LNCAP (cell line): ENCODE data around the gene ATXN2L.

ENCODE experiments used
- TF ChIP-seq, protein P1 (sequence below): fragments of 450-650 bp; IDR thresholded peaks from 2 replicates; pipeline ENCODE4 v1.5.1; 2017; ENCODE audit warnings: mild to moderate bottlenecking

The ATXN2L gene

DNA sequence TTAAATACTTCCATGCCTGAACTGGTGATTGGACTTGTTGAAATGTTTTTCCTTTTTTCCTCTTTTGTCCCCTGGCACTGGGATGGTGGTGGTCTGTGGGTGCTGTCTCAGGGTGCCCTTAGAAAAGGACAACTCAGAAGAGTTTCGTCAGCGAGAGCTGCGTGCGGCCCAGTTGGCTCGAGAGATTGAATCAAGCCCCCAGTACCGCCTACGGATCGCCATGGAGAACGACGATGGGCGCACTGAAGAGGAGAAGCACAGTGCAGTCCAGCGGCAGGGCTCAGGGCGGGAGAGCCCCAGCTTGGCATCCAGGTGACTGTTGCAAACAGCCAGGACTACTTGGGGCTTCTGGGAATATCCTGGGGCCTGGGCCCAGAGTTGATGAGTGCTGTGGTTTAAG is 6.9 kb downstream of the ATXN2L start:
- TF ChIP-seq, protein P1, sequence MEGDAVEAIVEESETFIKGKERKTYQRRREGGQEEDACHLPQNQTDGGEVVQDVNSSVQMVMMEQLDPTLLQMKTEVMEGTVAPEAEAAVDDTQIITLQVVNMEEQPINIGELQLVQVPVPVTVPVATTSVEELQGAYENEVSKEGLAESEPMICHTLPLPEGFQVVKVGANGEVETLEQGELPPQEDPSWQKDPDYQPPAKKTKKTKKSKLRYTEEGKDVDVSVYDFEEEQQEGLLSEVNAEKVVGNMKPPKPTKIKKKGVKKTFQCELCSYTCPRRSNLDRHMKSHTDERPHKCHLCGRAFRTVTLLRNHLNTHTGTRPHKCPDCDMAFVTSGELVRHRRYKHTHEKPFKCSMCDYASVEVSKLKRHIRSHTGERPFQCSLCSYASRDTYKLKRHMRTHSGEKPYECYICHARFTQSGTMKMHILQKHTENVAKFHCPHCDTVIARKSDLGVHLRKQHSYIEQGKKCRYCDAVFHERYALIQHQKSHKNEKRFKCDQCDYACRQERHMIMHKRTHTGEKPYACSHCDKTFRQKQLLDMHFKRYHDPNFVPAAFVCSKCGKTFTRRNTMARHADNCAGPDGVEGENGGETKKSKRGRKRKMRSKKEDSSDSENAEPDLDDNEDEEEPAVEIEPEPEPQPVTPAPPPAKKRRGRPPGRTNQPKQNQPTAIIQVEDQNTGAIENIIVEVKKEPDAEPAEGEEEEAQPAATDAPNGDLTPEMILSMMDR = no peak

GRCh38 chr16:28830531-28830930 is 7.7 kb downstream of the ATXN2L start:
- TF ChIP-seq, protein P1 = no peak

- TF ChIP-seq, protein P1 = no peak
Measured at GRCh38 chr16:28834349-28834748, 11.6 kb downstream of the ATXN2L start.

GRCh38 chr16:28834873-28835863 is 12.4 kb downstream of the ATXN2L start:
- TF ChIP-seq, protein P1 = no peak

DNA sequence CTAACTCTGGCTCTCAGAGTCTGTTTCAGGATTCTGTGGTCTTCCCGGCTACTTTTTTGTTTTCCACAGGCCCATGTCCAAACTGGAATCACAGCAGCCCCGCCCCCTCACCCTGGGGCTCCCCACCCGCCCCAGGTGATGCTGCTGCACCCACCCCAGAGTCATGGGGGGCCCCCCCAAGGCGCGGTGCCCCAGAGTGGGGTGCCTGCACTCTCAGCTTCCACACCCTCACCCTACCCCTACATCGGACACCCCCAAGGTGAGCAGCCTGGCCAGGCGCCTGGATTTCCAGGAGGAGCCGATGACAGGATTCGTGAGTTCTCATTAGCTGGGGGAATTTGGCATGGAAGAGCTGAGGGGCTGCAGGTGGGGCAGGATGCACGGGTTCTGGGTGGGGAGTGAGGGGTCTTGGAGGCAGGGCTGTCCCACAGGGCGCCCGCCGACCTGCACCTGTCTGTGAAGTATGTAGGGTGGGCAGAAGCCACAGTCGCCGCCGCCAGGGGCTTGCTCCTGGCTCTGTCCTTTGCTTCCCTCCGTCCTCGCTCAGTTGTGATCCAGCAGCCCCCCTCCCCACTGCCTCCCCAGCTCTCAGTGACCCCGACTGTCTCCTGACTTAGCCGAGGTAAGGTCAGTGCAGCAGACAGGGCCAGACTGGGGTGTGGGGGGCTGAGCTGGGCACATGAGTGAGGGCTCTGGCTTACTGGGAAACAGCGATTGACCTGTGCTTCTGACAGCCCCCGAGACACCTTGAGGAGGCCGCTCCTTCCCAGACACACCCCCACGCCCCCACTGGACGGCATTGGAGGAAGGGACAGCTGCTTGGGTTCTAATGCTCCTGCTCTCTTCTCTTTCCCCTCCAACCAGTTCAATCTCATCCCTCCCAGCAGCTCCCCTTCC is 13.3 kb downstream of the ATXN2L start:
- TF ChIP-seq, protein P1 = no peak

- TF ChIP-seq, protein P1 = no peak
Measured at GRCh38 chr16:28836761-28837064, 13.9 kb downstream of the ATXN2L start.

GRCh38 chr16:28837672-28838557 is 15.1 kb downstream of the ATXN2L start:
- TF ChIP-seq, protein P1 = no peak
